MM.1S (cell line): ENCODE data around the gene PDYN.

Source experiments
- DNase-seq: peaks from one replicate; pipeline ENCODE4 v3.0.0-alpha.2; 2015
- H2AFZ ChIP-seq: fragments of 300-600 bp; sonication (generic); 2 replicates; pipeline ENCODE4 v1.6.0; 2016; ENCODE audit warnings: antibody characterized with exemption, low read length
- H3F3A ChIP-seq: fragments of 300-600 bp; sonication (generic); 2 replicates; pipeline ENCODE4 v1.6.1; 2016; ENCODE audit warnings: mild to moderate bottlenecking, antibody characterized with exemption, low read length, moderate library complexity, mixed read lengths; ENCODE audit not compliant: insufficient read depth
- H3K27ac ChIP-seq: fragments of 300-600 bp; sonication (generic); 2 replicates; pipeline ENCODE4 v1.5.1; 2016; ENCODE audit warnings: mild to moderate bottlenecking, low read length
- H3K27me3 ChIP-seq: fragments of 300-600 bp; sonication (generic); replicated peaks from 2 replicates; pipeline ENCODE4 v1.6.0; 2016; ENCODE audit warnings: low read length; ENCODE audit not compliant: insufficient read depth
- H3K36me3 ChIP-seq: fragments of 300-600 bp; sonication (generic); replicated peaks from 2 replicates; pipeline ENCODE4 v1.6.1; 2016; ENCODE audit warnings: mild to moderate bottlenecking, low read length, mixed read lengths; ENCODE audit not compliant: insufficient read depth
- H3K4me1 ChIP-seq: fragments of 300-600 bp; sonication (generic); 2 replicates; pipeline ENCODE4 v1.6.1; 2016; ENCODE audit warnings: low read length, mixed read lengths
- H3K4me2 ChIP-seq: fragments of 300-600 bp; sonication (generic); 2 replicates; pipeline ENCODE4 v1.6.0; 2016; ENCODE audit warnings: low read depth, low read length
- H3K4me3 ChIP-seq: fragments of 300-600 bp; sonication (generic); 2 replicates; pipeline ENCODE4 v1.5.1; 2016; ENCODE audit warnings: low read length, mixed read lengths
- H3K79me2 ChIP-seq: fragments of 300-600 bp; sonication (generic); 2 replicates; pipeline ENCODE4 v1.6.1; 2016; ENCODE audit warnings: mixed run types, low read length, mixed read lengths
- H3K9ac ChIP-seq: fragments of 300-600 bp; sonication (generic); 2 replicates; pipeline ENCODE4 v1.6.1; 2016; ENCODE audit warnings: low read length, mixed read lengths
- H3K9me2 ChIP-seq: fragments of 300-600 bp; sonication (generic); replicated peaks from 2 replicates; pipeline ENCODE4 v1.6.1; 2016; ENCODE audit warnings: mild to moderate bottlenecking, low read length, mixed read lengths; ENCODE audit not compliant: insufficient read depth
- H3K9me3 ChIP-seq: fragments of 300-600 bp; sonication (generic); replicated peaks from 2 replicates; pipeline ENCODE4 v1.6.1; 2016; ENCODE audit warnings: mild to moderate bottlenecking, low read length, mixed read lengths; ENCODE audit not compliant: insufficient read depth
- H4K20me1 ChIP-seq: fragments of 300-600 bp; sonication (generic); 2 replicates; pipeline ENCODE4 v1.6.1; 2016; ENCODE audit warnings: mild to moderate bottlenecking, low read length, moderate library complexity, mixed read lengths; ENCODE audit not compliant: insufficient read depth
- EZH2 ChIP-seq: fragments of 300-600 bp; sonication (generic); optimal IDR thresholded peaks from 2 replicates; pipeline ENCODE3; 2017; ENCODE audit warnings: low read depth, mild to moderate bottlenecking, antibody characterized with exemption, low read length, mixed read lengths
- EZH2phosphoT487 ChIP-seq: fragments of 300-600 bp; sonication (generic); IDR thresholded peaks from 2 replicates; pipeline ENCODE4 v1.6.1; 2018; ENCODE audit warnings: antibody characterized with exemption, low read length
- TF ChIP-seq, protein P1 (sequence below): fragments of 300-600 bp; sonication (generic); IDR thresholded peaks from 2 replicates; pipeline ENCODE4 v1.5.1; 2016; ENCODE audit warnings: antibody characterized with exemption, low read length, mixed read lengths

The PDYN gene

DNA sequence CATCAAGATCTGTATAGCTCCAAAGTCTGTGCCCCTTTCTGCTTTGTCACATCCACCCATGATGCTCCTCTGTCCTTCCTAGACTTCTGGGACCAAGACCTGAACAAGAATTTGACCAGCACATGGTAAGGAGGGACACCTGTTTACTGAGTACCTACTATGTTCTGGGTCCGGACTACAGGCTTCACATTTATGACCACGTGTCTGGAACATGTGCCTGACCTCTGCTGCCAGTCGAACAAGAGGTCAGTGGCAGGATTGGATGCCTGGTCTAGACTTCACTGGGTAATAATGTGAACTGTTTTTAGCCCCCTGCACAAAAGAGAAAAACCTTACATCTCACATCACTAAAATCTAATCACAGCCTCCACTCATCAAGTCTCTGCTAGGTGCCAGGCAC, 7.3 kb upstream of the PDYN start:
- no peaks in the 10 kb centered on the region for H3K4me1 ChIP-seq
- TF ChIP-seq EZH2 (no peak), EZH2phosphoT487 (no peak)
- TF ChIP-seq, protein P1, sequence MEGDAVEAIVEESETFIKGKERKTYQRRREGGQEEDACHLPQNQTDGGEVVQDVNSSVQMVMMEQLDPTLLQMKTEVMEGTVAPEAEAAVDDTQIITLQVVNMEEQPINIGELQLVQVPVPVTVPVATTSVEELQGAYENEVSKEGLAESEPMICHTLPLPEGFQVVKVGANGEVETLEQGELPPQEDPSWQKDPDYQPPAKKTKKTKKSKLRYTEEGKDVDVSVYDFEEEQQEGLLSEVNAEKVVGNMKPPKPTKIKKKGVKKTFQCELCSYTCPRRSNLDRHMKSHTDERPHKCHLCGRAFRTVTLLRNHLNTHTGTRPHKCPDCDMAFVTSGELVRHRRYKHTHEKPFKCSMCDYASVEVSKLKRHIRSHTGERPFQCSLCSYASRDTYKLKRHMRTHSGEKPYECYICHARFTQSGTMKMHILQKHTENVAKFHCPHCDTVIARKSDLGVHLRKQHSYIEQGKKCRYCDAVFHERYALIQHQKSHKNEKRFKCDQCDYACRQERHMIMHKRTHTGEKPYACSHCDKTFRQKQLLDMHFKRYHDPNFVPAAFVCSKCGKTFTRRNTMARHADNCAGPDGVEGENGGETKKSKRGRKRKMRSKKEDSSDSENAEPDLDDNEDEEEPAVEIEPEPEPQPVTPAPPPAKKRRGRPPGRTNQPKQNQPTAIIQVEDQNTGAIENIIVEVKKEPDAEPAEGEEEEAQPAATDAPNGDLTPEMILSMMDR: no peak
- no peaks in the 10 kb centered on the region for H3K36me3 ChIP-seq
- no peak overlapping the region for H2AFZ ChIP-seq
- H3K27me3 ChIP-seq: peaks cover 37% of the 10 kb centered on the region
- no peak overlapping the region for H3K4me2 ChIP-seq
- H3K9me3 ChIP-seq: no peaks in the 10 kb centered on the region
- no peaks in the 10 kb centered on the region for H4K20me1 ChIP-seq
- H3K4me3 ChIP-seq: no peak overlapping the region
- DNase-seq: no peak
- no peaks in the 10 kb centered on the region for H3K79me2 ChIP-seq
- no peak overlapping the region for H3K9ac ChIP-seq
- H3K27ac ChIP-seq: no peak overlapping the region
- H3F3A ChIP-seq: no peaks in the 10 kb centered on the region
- H3K9me2 ChIP-seq: no peaks in the 10 kb centered on the region

DNA sequence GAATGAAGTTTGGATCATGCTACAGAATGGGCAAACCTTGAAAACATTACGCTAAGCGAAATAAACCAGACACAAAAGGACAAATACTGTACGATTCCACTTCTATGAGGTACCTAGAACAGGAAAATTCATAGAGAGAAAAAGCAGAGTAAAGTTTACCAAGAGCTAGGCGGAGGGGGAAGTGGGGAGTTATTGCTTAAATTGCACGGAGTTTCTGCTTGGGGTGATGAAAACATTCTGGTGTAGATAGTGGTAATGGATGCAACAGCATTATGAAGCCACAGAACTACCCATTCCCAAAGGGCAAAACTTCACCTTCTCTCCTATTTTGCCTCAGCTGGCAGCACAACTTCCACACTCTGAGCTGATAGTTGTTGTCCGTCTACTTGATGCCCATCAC, 6.4 kb upstream of the PDYN start:
- Histone ChIP-seq H3K27me3 (peaks cover 45% of the 10 kb centered on the region), H3K4me3 (no peak overlapping the region), H3K27ac (no peak overlapping the region), H3K4me2 (no peak overlapping the region), H4K20me1 (no peaks in the 10 kb centered on the region), H3K9me2 (no peaks in the 10 kb centered on the region), H3F3A (no peaks in the 10 kb centered on the region), H3K4me1 (no peaks in the 10 kb centered on the region), H3K79me2 (no peaks in the 10 kb centered on the region), H3K9ac (no peak overlapping the region), H3K9me3 (no peaks in the 10 kb centered on the region), H3K36me3 (no peaks in the 10 kb centered on the region), H2AFZ (no peak overlapping the region)
- no peak for DNase-seq
- TF ChIP-seq EZH2 (no peak), EZH2phosphoT487 (no peak)
- TF ChIP-seq, protein P1: no peak

DNA sequence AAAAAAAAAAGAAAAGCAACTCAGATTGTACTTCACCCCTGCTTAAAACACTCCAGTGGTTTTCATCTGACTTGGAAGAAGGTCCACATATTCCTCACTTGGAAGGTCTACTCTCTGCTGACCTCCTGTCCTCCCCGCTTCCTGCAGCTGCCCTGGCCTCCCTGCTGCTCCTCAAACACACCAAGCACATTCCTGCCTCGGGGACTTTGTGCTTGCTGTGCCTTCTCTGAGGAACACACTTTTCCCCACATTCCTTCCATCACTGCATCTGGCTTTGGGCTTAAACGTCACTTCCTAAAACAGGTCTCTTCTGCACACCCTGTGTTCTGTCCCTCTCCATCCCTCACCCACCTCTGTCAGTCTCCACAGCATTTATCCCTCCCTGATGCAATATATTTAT, 4.9 kb upstream of the PDYN start:
- no peak overlapping the region for H3K27ac ChIP-seq

DNA sequence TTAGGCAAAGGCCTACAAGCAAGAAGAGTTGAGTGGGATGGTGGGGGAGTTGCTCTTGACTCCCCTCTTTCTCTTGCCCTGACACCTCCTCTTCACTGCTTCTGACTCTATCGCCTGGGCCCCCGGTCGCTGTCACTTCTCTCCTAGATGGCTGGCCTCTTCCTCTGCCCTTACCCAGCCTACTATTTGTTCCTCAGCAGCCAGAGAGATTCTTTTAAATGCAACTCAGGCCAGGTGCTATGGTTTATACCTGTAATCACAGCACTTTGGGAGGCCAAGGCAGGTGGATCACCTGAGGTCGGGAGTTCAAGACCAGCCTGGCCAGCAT, 4.3 kb upstream of the PDYN start:
- Histone ChIP-seq H3K79me2 (no peaks in the 10 kb centered on the region), H3K9me3 (no peaks in the 10 kb centered on the region), H3K4me1 (no peaks in the 10 kb centered on the region), H3F3A (no peaks in the 10 kb centered on the region), H3K4me3 (no peak overlapping the region), H3K36me3 (no peaks in the 10 kb centered on the region), H3K27me3 (peaks cover 62% of the 10 kb centered on the region), H3K27ac (no peak overlapping the region), H3K9ac (no peak overlapping the region), H4K20me1 (no peaks in the 10 kb centered on the region), H3K9me2 (no peaks in the 10 kb centered on the region), H2AFZ (no peak overlapping the region), H3K4me2 (no peak overlapping the region)
- no peak for DNase-seq
- TF ChIP-seq EZH2 (no peak), EZH2phosphoT487 (no peak)
- TF ChIP-seq, protein P1: no peak

More for the DNA sequence above, 4.9 kb upstream of the PDYN start:
- Histone ChIP-seq H4K20me1 (no peaks in the 10 kb centered on the region), H3K4me3 (no peak overlapping the region), H3K9me3 (no peaks in the 10 kb centered on the region), H3K4me2 (no peak overlapping the region), H3K27me3 (peaks cover 57% of the 10 kb centered on the region), H3K36me3 (no peaks in the 10 kb centered on the region), H2AFZ (no peak overlapping the region), H3K9ac (no peak overlapping the region), H3K4me1 (no peaks in the 10 kb centered on the region), H3K79me2 (no peaks in the 10 kb centered on the region), H3K9me2 (no peaks in the 10 kb centered on the region), H3F3A (no peaks in the 10 kb centered on the region)
- TF ChIP-seq EZH2: no peak
- no peak for DNase-seq
